ENCODE measurements around the gene SBK3. TPM values are rescaled to one million over a fixed set of nuclear protein-coding genes. Genes with fewer than 3 reads are reported as not detected.

SBK3 gene
- total and polyA plus RNA-seq, 10 of the 15 experiments (the other 5 are each of a cell fraction or from before 2014, with no cell fraction given) = not detected

- ChIA-PET SMC1A (ENCODE audit: uncharacterized antibody, unreplicated experiment) (no interaction called here), RAD21 (ENCODE audit: unreplicated experiment) (no interaction called here), POLR2A (no interaction called here), CTCF (no interaction called here)
- no peak overlapping the region for H3K4me3 ChIP-seq
- no peak for ATAC-seq
- H3K9ac ChIP-seq (ENCODE audit: control insufficient read depth, insufficient read depth, low read length) = no peak overlapping the region
- no peak overlapping the region for H2AFZ ChIP-seq (ENCODE audit: control insufficient read depth, low read depth, low read length)
- no peak overlapping the region for H3K4me2 ChIP-seq (ENCODE audit: control insufficient read depth, insufficient read depth)
- BruUV-seq (replicated peaks) = no TSS peak
- no peak for DNase-seq (ENCODE audit: low read depth, low spot score)
- H3K79me2 ChIP-seq (ENCODE audit: control insufficient read depth, insufficient read depth, low read length) = no peaks in the 10 kb centered on the region
- peaks cover 1 to 4% of the 10 kb centered on the region in 2 experiments; a peak in 3 of 4 replicates for H3K27me3 ChIP-seq (replicated peaks in 1 of 2; ENCODE audit: control insufficient read depth in 2 of 2, insufficient read depth in 2 of 2, low read length in 1 of 2)
- TF ChIP-seq TCF7 (IDR thresholded peaks at IDR 0.05; ENCODE audit: borderline replicate concordance) = no peak
- TF ChIP-seq FOXK2 (IDR thresholded peaks at IDR 0.05) = no peak
- TF ChIP-seq SREBF2 (IDR thresholded peaks at IDR 0.05; ENCODE audit: low read length) = no peak
- TF ChIP-seq RCOR1 (conservative IDR thresholded peaks at IDR 0.05; ENCODE audit: low read depth, low read length) = no peak
- TF ChIP-seq ATF7 (IDR thresholded peaks at IDR 0.05; ENCODE audit: low read depth) = no peak
- no peak for TF ChIP-seq ZZZ3 (IDR thresholded peaks at IDR 0.05; ENCODE audit: control insufficient read depth, insufficient read length, low read depth)
- TF ChIP-seq POLR2AphosphoS2 (IDR thresholded peaks at IDR 0.05; ENCODE audit: low read depth, low read length) = no peak
- no peak for TF ChIP-seq E2F8 (IDR thresholded peaks at IDR 0.05; ENCODE audit: low read depth, partially characterized antibody)
- TF ChIP-seq BHLHE40 (IDR thresholded peaks at IDR 0.05; ENCODE audit: borderline replicate concordance in 1 of 2, low read depth in 2 of 2, low read length in 1 of 2) = no peak
- TF ChIP-seq, protein P1, sequence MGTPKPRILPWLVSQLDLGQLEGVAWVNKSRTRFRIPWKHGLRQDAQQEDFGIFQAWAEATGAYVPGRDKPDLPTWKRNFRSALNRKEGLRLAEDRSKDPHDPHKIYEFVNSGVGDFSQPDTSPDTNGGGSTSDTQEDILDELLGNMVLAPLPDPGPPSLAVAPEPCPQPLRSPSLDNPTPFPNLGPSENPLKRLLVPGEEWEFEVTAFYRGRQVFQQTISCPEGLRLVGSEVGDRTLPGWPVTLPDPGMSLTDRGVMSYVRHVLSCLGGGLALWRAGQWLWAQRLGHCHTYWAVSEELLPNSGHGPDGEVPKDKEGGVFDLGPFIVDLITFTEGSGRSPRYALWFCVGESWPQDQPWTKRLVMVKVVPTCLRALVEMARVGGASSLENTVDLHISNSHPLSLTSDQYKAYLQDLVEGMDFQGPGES (IDR thresholded peaks at IDR 0.05) = no peak
- no peak for TF ChIP-seq E2F4 (IDR thresholded peaks at IDR 0.05; ENCODE audit: low read depth, low read length)
- TF ChIP-seq, protein P2, sequence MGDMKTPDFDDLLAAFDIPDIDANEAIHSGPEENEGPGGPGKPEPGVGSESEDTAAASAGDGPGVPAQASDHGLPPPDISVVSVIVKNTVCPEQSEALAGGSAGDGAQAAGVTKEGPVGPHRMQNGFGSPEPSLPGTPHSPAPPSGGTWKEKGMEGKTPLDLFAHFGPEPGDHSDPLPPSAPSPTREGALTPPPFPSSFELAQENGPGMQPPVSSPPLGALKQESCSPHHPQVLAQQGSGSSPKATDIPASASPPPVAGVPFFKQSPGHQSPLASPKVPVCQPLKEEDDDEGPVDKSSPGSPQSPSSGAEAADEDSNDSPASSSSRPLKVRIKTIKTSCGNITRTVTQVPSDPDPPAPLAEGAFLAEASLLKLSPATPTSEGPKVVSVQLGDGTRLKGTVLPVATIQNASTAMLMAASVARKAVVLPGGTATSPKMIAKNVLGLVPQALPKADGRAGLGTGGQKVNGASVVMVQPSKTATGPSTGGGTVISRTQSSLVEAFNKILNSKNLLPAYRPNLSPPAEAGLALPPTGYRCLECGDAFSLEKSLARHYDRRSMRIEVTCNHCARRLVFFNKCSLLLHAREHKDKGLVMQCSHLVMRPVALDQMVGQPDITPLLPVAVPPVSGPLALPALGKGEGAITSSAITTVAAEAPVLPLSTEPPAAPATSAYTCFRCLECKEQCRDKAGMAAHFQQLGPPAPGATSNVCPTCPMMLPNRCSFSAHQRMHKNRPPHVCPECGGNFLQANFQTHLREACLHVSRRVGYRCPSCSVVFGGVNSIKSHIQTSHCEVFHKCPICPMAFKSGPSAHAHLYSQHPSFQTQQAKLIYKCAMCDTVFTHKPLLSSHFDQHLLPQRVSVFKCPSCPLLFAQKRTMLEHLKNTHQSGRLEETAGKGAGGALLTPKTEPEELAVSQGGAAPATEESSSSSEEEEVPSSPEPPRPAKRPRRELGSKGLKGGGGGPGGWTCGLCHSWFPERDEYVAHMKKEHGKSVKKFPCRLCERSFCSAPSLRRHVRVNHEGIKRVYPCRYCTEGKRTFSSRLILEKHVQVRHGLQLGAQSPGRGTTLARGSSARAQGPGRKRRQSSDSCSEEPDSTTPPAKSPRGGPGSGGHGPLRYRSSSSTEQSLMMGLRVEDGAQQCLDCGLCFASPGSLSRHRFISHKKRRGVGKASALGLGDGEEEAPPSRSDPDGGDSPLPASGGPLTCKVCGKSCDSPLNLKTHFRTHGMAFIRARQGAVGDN (IDR thresholded peaks at IDR 0.05) = no peak
- intact Hi-C loops (cut with micrococcal nuclease; ENCODE audit: unreplicated experiment) (no loop called here), in situ Hi-C loops (cut with MboI) (no loop called here)
- no peaks in the 10 kb centered on the region for H3K36me3 ChIP-seq (ENCODE audit: control insufficient read depth in 2 of 2, insufficient read depth in 2 of 2, low read length in 1 of 2)
- H4K20me1 ChIP-seq (ENCODE audit: control insufficient read depth, insufficient read depth) = no peaks in the 10 kb centered on the region
- FAIRE-seq = no peak
- H3K4me1 ChIP-seq (ENCODE audit: control insufficient read depth, insufficient read depth, low read length) = no peaks in the 10 kb centered on the region
- 44% methylated on average over 23 of the region's 23 CpGs for WGBS (ENCODE audit: insufficient coverage, insufficient replicate concordance, low lambda C conversion rate, missing lambda C conversion rate)
- H3K9me3 ChIP-seq (replicated peaks; ENCODE audit: control insufficient read depth, insufficient read depth, low read length) = no peaks in the 10 kb centered on the region
- no peak overlapping the region for H3K27ac ChIP-seq (ENCODE audit: control insufficient read depth, insufficient read depth)
Measured at GRCh38 chr19:55544776-55545439, 435 bp downstream of the SBK3 start.
